Measurements from ENCODE around the gene INF2. TPM values are rescaled to one million over a fixed set of nuclear protein-coding genes. Genes with fewer than 3 reads are reported as not detected.

The INF2 gene
- 10.8 TPM for polyA plus RNA-seq

- Mint-ChIP-seq H3K36me3 (no peaks in the 10 kb centered on the region), H3K9me3 (no peaks in the 10 kb centered on the region), H3K27ac (peak within 1 kb of the TSS; percentile 59 to 81 (median 75)), H3K4me1 (peaks cover 17 to 34% (median 23%) of the 10 kb centered on the region in 3 donors), H3K27me3 (no peaks in the 10 kb centered on the region), H3K4me3 (peak within 1 kb of the TSS; percentile 75 to 90 (median 82))
Measured at GRCh38 chr14:104689109-104689880, at the start of gene INF2. Gene INF2, plus strand, starts transcription at chr14:104689618. Its CDS starts 11,748 bp downstream, at chr14:104701366.

DNA sequence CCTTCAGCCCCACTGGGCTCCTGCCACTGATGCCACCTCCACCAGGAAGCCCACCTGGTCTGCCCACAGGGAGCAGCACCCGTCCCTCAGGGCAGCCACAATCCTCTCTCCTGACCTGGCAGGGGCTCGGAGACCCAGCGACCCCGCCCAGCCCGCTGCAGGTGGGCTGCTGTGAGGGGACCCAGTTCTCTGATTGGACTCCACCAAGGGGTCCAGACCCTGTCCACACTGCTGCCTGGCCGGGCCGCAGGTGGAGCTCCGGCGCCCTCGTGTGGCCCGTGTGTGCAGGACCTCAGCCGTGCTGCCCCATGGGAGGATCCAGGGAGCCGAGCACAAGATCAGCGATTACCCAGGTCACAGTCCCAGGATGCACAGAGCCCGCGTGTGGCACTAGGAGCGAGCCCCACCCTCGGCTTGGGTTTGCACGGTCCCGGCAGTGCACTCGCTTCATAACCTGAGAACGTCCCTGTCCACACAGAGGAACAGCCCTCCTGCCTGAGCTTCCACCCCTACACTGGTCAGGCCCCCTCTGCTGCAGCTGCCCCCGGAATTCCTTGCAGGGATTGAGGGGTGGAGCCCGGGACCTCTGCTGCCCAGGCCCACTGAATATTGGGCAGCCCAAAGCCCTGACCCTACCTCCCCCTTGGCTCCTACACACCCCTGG is 49.4 kb upstream of the INF2 start:
- Mint-ChIP-seq H3K36me3 (no peaks in the 10 kb centered on the region), H3K27ac (no peak overlapping the region), H3K4me3 (peak overlapping the region in 1 of 4 donors; percentile 17), H3K27me3 (peaks cover 8% of the 10 kb centered on the region), H3K9me3 (peaks cover 0 to 1% (median 1%) of the 10 kb centered on the region in 3 donors), H3K4me1 (peaks cover 4 to 14% (median 6%) of the 10 kb centered on the region in 3 donors)

DNA sequence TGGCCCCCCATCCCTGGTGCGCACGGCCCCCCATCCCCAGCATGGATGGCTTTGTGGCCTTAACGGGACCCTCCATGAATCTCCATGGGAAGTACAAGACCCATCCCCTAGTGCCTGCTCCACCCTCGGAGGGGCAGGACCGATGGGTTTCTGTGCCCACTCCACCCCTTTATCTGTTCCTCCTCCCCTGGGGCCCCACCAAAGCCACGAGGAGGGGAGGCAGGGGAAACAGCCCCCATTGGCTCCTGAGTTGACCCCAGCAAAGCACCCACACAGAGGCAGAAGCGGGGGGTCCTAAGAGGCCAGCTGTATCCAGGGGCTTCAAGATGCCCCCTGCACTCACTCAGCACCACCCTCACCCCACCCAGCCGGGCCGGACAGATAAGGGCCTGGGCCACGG is 48.7 kb upstream of the INF2 start:
- H3K36me3 Mint-ChIP-seq, result no peaks in the 10 kb centered on the region
- H3K27me3 Mint-ChIP-seq, result peaks cover 5% of the 10 kb centered on the region
- H3K4me3 Mint-ChIP-seq, result peak overlapping the region in 1 of 4 donors; percentile 43
- peaks cover 4 to 15% (median 8%) of the 10 kb centered on the region in 3 donors for H3K4me1 Mint-ChIP-seq
- H3K9me3 Mint-ChIP-seq, result peaks cover 0 to 5% (median 5%) of the 10 kb centered on the region in 3 donors
- H3K27ac Mint-ChIP-seq, result no peak overlapping the region

DNA sequence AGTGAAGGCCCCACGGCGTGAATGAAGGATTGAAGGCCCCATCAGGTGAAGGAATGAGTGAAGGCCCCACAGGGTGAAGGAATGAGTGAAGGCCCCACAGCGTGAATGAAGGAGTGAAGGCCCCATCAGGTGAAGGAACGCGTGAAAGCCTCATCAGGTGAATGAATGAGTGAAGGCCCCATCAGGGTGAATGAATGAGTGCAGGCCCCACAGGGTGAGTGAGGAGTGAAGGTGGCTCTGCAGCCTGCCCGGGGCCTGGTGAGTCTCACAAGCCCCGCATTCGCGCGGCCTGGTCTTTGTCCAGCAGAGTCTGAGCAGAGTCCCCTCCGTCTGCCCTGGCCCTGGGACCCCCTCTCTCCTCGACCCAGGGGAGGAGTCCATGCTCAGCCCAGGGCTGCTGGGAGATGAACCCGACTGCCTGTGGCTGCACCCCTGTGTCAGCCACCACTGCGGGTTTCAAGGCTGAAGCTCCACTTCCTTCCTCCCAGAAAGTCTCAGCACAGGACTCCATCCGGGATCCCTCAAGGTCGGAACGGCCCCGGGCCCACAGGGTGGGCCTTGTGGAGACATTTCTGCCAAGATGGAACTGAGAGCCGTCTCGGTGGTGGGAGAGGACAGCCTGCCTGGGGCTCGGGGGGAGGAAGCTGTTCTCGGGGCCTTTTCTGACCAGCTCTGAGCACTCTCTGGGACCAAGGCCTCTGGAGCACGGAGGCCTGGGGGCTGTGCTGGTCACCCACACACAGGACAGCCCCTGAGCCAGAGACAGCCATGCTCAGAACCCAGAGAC is 47.5 kb upstream of the INF2 start:
- peaks cover 4 to 15% (median 8%) of the 10 kb centered on the region in 3 donors for H3K4me1 Mint-ChIP-seq
- H3K27ac Mint-ChIP-seq, result no peak overlapping the region
- H3K27me3 Mint-ChIP-seq, result peaks cover 5% of the 10 kb centered on the region
- H3K4me3 Mint-ChIP-seq, result peak overlapping the region in 1 of 4 donors; percentile 43
- H3K36me3 Mint-ChIP-seq, result no peaks in the 10 kb centered on the region
- H3K9me3 Mint-ChIP-seq, result peaks cover 0 to 5% (median 5%) of the 10 kb centered on the region in 3 donors

DNA sequence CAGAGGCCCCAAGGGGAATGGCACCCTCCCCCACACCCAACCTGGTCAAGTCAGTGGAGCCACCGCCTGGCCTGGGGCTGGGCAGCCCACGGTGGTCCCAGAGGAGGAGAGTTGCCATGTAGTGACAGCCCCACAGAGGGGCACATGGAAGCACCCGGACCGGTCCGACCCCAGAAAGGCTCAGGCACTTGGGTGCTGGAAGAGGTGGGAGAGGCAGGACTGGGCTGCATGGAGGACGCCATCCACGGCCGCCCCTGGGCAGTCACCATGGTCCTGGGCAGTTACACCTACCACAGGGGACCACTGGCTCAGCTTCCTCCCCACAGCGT is 46.9 kb upstream of the INF2 start:
- Mint-ChIP-seq H3K4me1 (peaks cover 8 to 19% (median 9%) of the 10 kb centered on the region in 3 donors), H3K27ac (no peak overlapping the region), H3K9me3 (peaks cover 0 to 5% (median 5%) of the 10 kb centered on the region in 3 donors), H3K4me3 (peak overlapping the region in 1 of 4 donors; percentile 17), H3K27me3 (peaks cover 5% of the 10 kb centered on the region), H3K36me3 (no peaks in the 10 kb centered on the region)

- H3K4me3 Mint-ChIP-seq, result no peak overlapping the region
- peaks cover 8 to 19% (median 13%) of the 10 kb centered on the region in 3 donors for H3K4me1 Mint-ChIP-seq
- H3K27ac Mint-ChIP-seq, result no peak overlapping the region
Measured at GRCh38 chr14:104643306-104643705, 46.1 kb upstream of the INF2 start.

GRCh38 chr14:104644091-104644635 is 45.3 kb upstream of the INF2 start:
- H3K27me3 Mint-ChIP-seq, result no peaks in the 10 kb centered on the region
- H3K4me1 Mint-ChIP-seq, result peaks cover 9 to 19% (median 13%) of the 10 kb centered on the region in 3 donors
- H3K4me3 Mint-ChIP-seq, result no peak overlapping the region
- no peak overlapping the region for H3K27ac Mint-ChIP-seq
- H3K36me3 Mint-ChIP-seq, result no peaks in the 10 kb centered on the region
- H3K9me3 Mint-ChIP-seq, result peaks cover 0 to 5% (median 5%) of the 10 kb centered on the region in 3 donors

More at GRCh38 chr14:104643306-104643705, 46.1 kb upstream of the INF2 start:
- peaks cover 2% of the 10 kb centered on the region for H3K27me3 Mint-ChIP-seq
- H3K9me3 Mint-ChIP-seq, result peaks cover 0 to 5% (median 5%) of the 10 kb centered on the region in 3 donors
- H3K36me3 Mint-ChIP-seq, result no peaks in the 10 kb centered on the region

DNA sequence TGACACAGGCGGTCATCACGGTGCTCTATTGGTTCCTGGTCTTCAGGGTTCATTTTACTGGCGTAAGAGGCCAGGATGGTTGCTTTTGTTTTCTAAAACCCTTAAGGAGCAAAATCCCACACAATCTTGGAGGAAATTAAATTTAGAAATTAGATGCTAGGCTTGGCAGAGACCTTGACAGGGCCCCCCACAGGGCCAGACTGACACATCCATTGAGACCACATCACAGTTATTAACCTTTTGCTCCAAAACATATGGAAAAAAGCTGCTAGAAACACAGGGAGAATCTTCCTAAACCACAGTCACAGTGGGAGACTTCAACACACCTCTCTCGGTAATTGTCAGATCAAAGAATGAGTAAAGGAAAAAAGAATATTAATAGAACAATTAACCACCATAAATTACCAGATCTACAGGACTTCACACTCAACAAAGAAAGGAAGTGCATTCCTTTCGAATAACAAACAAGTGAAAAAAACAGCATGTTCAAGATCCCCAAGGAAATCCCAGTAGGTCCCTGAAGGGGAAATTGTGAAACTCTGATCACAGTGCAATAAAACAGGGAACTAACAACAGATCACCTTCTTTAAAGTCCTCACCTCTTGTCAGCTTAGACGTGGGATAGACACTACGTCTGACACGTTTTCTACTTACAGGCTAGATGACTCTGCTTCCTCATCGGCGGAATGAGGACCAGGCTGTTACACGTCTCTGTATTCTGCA is 44.6 kb upstream of the INF2 start:
- H3K27ac Mint-ChIP-seq, result no peak overlapping the region
- peak overlapping the region in 1 of 4 donors; percentile 20 for H3K4me3 Mint-ChIP-seq
- H3K36me3 Mint-ChIP-seq, result no peaks in the 10 kb centered on the region
- peaks cover 9 to 23% (median 16%) of the 10 kb centered on the region in 3 donors for H3K4me1 Mint-ChIP-seq
- H3K27me3 Mint-ChIP-seq, result no peaks in the 10 kb centered on the region
- H3K9me3 Mint-ChIP-seq, result peaks cover 0 to 5% (median 5%) of the 10 kb centered on the region in 3 donors

- Mint-ChIP-seq H3K9me3 (peaks cover 0 to 5% (median 5%) of the 10 kb centered on the region in 3 donors), H3K36me3 (no peaks in the 10 kb centered on the region), H3K4me1 (peaks cover 10 to 23% (median 15%) of the 10 kb centered on the region in 3 donors), H3K4me3 (peak overlapping the region in 3 of 4 donors; percentile 30 to 79 (median 79)), H3K27me3 (no peaks in the 10 kb centered on the region), H3K27ac (peak overlapping the region in 2 of 3 donors; percentile 50 to 84)
Measured at GRCh38 chr14:104647467-104648043, 41.9 kb upstream of the INF2 start.

GRCh38 chr14:104650057-104650980 is 39.1 kb upstream of the INF2 start:
- Mint-ChIP-seq H3K36me3 (no peaks in the 10 kb centered on the region), H3K4me1 (peaks cover 9 to 21% (median 18%) of the 10 kb centered on the region in 3 donors), H3K9me3 (peaks cover 0 to under 1% (median under 1%) of the 10 kb centered on the region in 3 donors), H3K4me3 (peak overlapping the region; percentile 3 to 88 (median 79)), H3K27ac (no peak overlapping the region), H3K27me3 (no peaks in the 10 kb centered on the region)

DNA sequence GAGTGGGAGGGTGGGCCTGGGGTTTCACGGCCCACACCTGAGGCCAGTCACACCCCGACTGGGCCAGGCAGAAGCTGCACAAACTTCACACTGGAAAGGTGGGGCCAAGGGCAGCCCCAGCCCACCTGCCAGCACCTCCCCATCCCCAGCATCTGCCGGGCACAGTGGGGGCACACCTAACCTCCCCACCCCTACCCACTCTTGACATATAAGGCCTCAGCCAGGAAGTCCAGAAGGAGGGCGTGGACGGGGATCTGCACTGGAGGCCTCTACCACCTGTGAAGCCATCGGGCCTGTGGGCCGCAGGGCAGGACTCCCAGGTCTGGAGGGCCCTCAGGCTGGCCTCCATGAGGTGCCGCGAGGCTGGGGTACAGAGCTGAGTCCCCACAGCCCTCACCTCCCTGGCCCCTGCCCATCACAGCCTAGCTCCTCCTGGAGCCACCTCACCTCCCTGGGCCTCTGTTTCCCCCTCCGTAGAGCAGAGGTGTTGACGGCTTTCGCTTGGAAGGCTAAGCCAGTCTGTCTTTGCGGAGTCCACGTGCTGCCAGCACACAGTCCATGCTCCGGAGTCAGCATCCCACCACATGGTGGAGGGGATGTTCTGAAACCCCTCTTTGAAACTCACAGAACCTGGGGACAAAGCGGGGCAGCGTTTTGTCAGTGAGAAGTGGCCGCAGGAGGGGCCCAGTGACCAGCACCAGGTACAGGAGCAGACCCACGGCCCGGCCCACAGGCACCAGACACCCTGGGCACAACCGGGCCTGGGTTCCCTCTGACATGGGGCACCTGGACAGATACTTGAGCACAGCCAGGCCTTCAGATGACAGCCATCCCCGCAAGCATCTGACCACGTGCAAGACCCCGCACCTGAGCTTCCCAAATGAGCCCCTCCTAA is 38.2 kb upstream of the INF2 start:
- Mint-ChIP-seq H3K27me3 (no peaks in the 10 kb centered on the region), H3K9me3 (no peaks in the 10 kb centered on the region), H3K36me3 (no peaks in the 10 kb centered on the region), H3K27ac (no peak overlapping the region), H3K4me3 (peak overlapping the region in 1 of 4 donors; percentile 55), H3K4me1 (peaks cover 18 to 30% (median 19%) of the 10 kb centered on the region in 3 donors)

- Mint-ChIP-seq H3K4me1 (peaks cover 23 to 36% (median 25%) of the 10 kb centered on the region in 3 donors), H3K27me3 (no peaks in the 10 kb centered on the region), H3K36me3 (no peaks in the 10 kb centered on the region), H3K27ac (peak overlapping the region in 1 of 3 donors; percentile 51), H3K4me3 (peak overlapping the region in 3 of 4 donors; percentile 16 to 77 (median 65)), H3K9me3 (no peaks in the 10 kb centered on the region)
Measured at GRCh38 chr14:104651876-104652260, 37.5 kb upstream of the INF2 start.
